HepG2 (cell line): ENCODE data around the gene XRCC1. TPM values are rescaled to one million over a fixed set of nuclear protein-coding genes. Genes with fewer than 3 reads are reported as not detected.

Experiments
- AGO2 ChIP-seq: fragments of 200-400 bp; formaldehyde crosslinking; optimal IDR thresholded peaks from 2 replicates; pipeline ENCODE3; 2017; ENCODE audit warnings: mild to moderate bottlenecking, low read depth, low read length, moderate library complexity
- HDAC2 ChIP-seq: sonication (generic); formaldehyde crosslinking; IDR thresholded peaks from 2 replicates; pipeline ENCODE4 v1.4.0; 2020; ENCODE audit warnings: missing genetic modification reagents
- HOXA7 ChIP-seq: sonication (generic); formaldehyde crosslinking; IDR thresholded peaks from 2 replicates; pipeline ENCODE4 v1.8.1; 2022; ENCODE audit warnings: mild to moderate bottlenecking, missing genetic modification reagents, moderate library complexity
- KLF13 ChIP-seq: sonication (generic); formaldehyde crosslinking; IDR thresholded peaks from 2 replicates; pipeline ENCODE4 v1.4.0; 2020; ENCODE audit warnings: mild to moderate bottlenecking, missing genetic modification reagents
- MXD4 ChIP-seq: IDR thresholded peaks from 2 replicates; pipeline ENCODE4 v1.6.1; 2016; ENCODE audit warnings: mild to moderate bottlenecking, missing biosample characterization, missing genetic modification reagents
- NCOA2 ChIP-seq: sonication (generic); formaldehyde crosslinking; IDR thresholded peaks from 2 replicates; pipeline ENCODE4 v1.8.0; 2022; ENCODE audit warnings: inconsistent platforms
- NFIB ChIP-seq: sonication (generic); formaldehyde crosslinking; IDR thresholded peaks from 2 replicates; pipeline ENCODE4 v1.9.0; 2021; ENCODE audit warnings: missing genetic modification reagents, mild to moderate bottlenecking, borderline replicate concordance
- SMAD1 ChIP-seq: sonication (generic); formaldehyde crosslinking; IDR thresholded peaks from 2 replicates; pipeline ENCODE4 v1.4.0; 2020; ENCODE audit warnings: missing genetic modification reagents, low read depth, mild to moderate bottlenecking, borderline replicate concordance
- TCF7L2 ChIP-seq: IDR thresholded peaks from 2 replicates; pipeline ENCODE4 v1.6.1; 2011; ENCODE audit warnings: mild to moderate bottlenecking, low read depth, low read length, moderate library complexity
- ZNF3 ChIP-seq: IDR thresholded peaks from 2 replicates; pipeline ENCODE4 v1.7.0; 2017; ENCODE audit warnings: inconsistent platforms
- ZNF7 ChIP-seq: IDR thresholded peaks from 2 replicates; pipeline ENCODE4 v1.6.1; 2016; ENCODE audit warnings: missing biosample characterization, missing genetic modification reagents
- ZNF775 ChIP-seq: sonication (generic); formaldehyde crosslinking; IDR thresholded peaks from 2 replicates; pipeline ENCODE4 v1.4.0; 2020; ENCODE audit warnings: missing genetic modification reagents, mild to moderate bottlenecking, moderate library complexity, borderline replicate concordance
- ZNF850 ChIP-seq: sonication (generic); formaldehyde crosslinking; conservative IDR thresholded peaks from 2 replicates; pipeline ENCODE4 v1.9.0; 2021; ENCODE audit warnings: mild to moderate bottlenecking, missing genetic modification reagents
- polyA plus RNA-seq, 8 experiments: library from polyadenylated mRNA; depleted of rRNA in 3 of 8; stranded (reverse) in 7 of 8; unstranded in 1 of 8; fragments of >200 nt; fragmentation: Illumina TruSeq in 4 of 8; extraction: Trizol in 4 of 8; gene quantifications; 2 replicates each; pipeline versions ENCODE4 v1.2.1 to v1.2.3, GENCODE V29; 2011 to 2016; ENCODE audit warnings: low read depth in 4 of 8, missing spikeins in 1 of 8, mixed read lengths in 1 of 8; ENCODE audit not compliant: insufficient read depth in 1 of 8
- total RNA-seq, 5 experiments: library from RNA; depleted of rRNA; stranded (reverse); fragments of >200 nt; fragmentation: Illumina TruSeq; extraction: Trizol; gene quantifications; 2 replicates each; pipeline ENCODE4 v1.2.3, GENCODE V29; 2016; ENCODE audit warnings: low read depth in 1 of 5
- TF ChIP-seq, protein P1 (sequence below): sonication (generic); formaldehyde crosslinking; IDR thresholded peaks from 2 replicates; pipeline ENCODE4 v1.5.0; 2020; ENCODE audit warnings: missing genetic modification reagents, mild to moderate bottlenecking, borderline replicate concordance
- TF ChIP-seq, protein P2 (sequence below): sonication (generic); formaldehyde crosslinking; IDR thresholded peaks from 2 replicates; pipeline ENCODE4 v1.4.0; 2020; ENCODE audit warnings: missing genetic modification reagents; ENCODE audit errors: not compliant biosample characterization
- TF ChIP-seq, protein P3 (sequence below): IDR thresholded peaks from 2 replicates; pipeline ENCODE4 v1.6.1; 2016; ENCODE audit warnings: low read depth
- TF ChIP-seq, protein P4 (sequence below): sonication (generic); formaldehyde crosslinking; IDR thresholded peaks from 2 replicates; pipeline ENCODE4 v1.8.1; 2023; ENCODE audit warnings: mild to moderate bottlenecking, missing genetic modification reagents
- TF ChIP-seq, protein P5 (sequence below): sonication (generic); formaldehyde crosslinking; IDR thresholded peaks from 2 replicates; pipeline ENCODE4 v1.9.0; 2021; ENCODE audit warnings: missing genetic modification reagents, mild to moderate bottlenecking, borderline replicate concordance

XRCC1 gene
- total and polyA plus RNA-seq, 2 of the 13 experiments (the other 11 are each of a cell fraction or from before 2014, with no cell fraction given) = 24.7 to 26.3 TPM

DNA sequence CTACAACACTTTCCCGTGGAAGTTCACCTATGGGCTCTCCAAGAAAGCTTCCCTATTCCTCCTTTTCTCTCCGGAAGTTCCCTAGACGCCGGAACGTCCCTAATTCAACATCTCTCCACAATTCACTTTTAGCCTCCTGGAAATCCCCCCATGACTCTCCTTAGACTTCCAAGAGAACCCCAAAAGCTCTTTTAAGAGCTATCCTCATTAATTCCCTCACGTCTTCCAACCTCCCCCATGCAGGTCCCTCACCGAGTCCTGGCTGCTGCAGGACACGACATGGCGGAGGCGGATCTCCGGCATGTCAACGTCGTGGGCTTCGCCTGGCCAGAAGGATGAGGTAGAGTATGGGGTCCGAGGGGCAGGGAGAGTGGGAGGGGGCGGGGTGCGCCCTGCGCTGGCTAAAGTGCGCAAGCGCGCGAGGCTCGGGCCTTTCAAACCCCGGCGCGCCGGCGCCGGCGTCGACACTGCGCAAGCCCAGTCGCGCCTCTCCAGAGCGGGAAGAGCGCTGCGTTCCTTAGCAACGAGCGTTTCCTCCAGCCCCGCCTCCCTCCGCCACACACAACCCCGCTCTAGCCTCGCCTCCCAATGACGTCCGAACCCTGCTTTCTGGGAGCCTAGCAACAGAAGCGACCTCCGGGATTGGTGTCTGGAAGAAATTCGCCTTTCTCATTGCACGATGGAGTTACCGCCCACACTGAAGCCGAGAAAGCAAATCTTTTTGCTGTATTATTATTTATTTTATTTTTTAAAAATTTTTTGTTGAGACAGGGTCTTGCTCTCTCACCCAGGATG is at the start of gene XRCC1, which contains the start of gene PINLYP (continued):
- TF ChIP-seq, protein P1, sequence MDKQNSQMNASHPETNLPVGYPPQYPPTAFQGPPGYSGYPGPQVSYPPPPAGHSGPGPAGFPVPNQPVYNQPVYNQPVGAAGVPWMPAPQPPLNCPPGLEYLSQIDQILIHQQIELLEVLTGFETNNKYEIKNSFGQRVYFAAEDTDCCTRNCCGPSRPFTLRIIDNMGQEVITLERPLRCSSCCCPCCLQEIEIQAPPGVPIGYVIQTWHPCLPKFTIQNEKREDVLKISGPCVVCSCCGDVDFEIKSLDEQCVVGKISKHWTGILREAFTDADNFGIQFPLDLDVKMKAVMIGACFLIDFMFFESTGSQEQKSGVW (CRISPR knock-in tag) = no peak
- TF ChIP-seq KLF13 (CRISPR knock-in tag) = no peak
- no peak for TF ChIP-seq ZNF850
- no peak for TF ChIP-seq ZNF7 (CRISPR knock-in tag)
- TF ChIP-seq TCF7L2 = no peak
- TF ChIP-seq AGO2 = no peak
- TF ChIP-seq, protein P2, sequence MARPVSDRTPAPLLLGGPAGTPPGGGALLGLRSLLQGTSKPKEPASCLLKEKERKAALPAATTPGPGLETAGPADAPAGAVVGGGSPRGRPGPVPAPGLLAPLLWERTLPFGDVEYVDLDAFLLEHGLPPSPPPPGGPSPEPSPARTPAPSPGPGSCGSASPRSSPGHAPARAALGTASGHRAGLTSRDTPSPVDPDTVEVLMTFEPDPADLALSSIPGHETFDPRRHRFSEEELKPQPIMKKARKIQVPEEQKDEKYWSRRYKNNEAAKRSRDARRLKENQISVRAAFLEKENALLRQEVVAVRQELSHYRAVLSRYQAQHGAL = no peak
- TF ChIP-seq HDAC2 (CRISPR knock-in tag) = no peak
- TF ChIP-seq, protein P3, sequence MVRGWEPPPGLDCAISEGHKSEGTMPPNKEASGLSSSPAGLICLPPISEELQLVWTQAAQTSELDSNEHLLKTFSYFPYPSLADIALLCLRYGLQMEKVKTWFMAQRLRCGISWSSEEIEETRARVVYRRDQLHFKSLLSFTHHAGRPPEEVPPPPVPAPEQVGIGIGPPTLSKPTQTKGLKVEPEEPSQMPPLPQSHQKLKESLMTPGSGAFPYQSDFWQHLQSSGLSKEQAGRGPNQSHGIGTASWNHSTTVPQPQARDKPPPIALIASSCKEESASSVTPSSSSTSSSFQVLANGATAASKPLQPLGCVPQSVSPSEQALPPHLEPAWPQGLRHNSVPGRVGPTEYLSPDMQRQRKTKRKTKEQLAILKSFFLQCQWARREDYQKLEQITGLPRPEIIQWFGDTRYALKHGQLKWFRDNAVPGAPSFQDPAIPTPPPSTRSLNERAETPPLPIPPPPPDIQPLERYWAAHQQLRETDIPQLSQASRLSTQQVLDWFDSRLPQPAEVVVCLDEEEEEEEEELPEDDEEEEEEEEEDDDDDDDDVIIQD (CRISPR knock-in tag) = no peak
- TF ChIP-seq ZNF3 (CRISPR knock-in tag) = no peak
- TF ChIP-seq MXD4 (CRISPR knock-in tag) = no peak
- TF ChIP-seq SMAD1 = no peak
- TF ChIP-seq, protein P4, sequence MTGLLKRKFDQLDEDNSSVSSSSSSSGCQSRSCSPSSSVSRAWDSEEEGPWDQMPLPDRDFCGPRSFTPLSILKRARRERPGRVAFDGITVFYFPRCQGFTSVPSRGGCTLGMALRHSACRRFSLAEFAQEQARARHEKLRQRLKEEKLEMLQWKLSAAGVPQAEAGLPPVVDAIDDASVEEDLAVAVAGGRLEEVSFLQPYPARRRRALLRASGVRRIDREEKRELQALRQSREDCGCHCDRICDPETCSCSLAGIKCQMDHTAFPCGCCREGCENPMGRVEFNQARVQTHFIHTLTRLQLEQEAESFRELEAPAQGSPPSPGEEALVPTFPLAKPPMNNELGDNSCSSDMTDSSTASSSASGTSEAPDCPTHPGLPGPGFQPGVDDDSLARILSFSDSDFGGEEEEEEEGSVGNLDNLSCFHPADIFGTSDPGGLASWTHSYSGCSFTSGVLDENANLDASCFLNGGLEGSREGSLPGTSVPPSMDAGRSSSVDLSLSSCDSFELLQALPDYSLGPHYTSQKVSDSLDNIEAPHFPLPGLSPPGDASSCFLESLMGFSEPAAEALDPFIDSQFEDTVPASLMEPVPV (CRISPR knock-in tag) = no peak
- TF ChIP-seq NCOA2 (CRISPR knock-in tag) = no peak
- no peak for TF ChIP-seq NFIB (CRISPR knock-in tag)
- TF ChIP-seq HOXA7 (CRISPR knock-in tag) = no peak
- no peak for TF ChIP-seq ZNF775
- TF ChIP-seq, protein P5, sequence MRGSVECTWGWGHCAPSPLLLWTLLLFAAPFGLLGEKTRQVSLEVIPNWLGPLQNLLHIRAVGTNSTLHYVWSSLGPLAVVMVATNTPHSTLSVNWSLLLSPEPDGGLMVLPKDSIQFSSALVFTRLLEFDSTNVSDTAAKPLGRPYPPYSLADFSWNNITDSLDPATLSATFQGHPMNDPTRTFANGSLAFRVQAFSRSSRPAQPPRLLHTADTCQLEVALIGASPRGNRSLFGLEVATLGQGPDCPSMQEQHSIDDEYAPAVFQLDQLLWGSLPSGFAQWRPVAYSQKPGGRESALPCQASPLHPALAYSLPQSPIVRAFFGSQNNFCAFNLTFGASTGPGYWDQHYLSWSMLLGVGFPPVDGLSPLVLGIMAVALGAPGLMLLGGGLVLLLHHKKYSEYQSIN (CRISPR knock-in tag) = no peak
